ENCODE data around the gene SERPINI1.

SERPINI1 gene

DNA sequence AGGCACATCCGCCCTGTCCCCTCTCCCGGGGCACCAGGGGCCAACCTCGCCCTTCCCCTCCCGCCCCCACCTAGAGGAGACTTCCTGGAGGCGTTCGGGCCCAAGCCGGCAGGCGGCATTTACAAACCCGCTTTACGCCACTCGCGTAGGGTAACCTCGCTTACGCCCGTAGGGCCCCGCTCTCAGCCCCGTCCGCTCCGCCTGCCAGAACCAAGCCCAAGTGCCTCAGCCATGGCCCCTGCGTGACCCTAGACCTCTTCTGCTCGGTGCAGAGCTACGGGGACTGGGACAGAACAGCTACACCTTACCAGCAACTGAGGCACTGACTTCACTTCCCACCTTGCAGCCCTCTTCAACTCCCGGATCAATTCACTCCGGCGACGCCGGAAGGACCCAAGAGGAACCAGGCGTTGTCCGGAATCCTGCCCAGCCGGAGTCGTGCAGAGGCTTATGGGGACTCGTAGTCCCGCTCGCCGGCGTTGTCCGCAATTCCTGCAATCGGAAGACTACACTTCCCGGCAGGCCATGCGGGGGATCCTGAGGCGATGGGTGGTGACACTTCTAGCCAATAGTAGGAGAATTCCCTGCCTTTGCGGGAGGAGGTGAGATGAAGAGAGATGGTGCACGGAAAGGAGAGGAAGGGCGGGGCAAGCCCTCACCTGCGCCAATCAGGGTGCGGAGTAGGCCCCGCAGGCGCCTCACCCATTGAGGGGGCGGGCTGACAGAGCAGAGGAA, 856 bp upstream of the SERPINI1 start, which contains the start of gene PDCD10:
PDCD10 (minus strand) TSS at position 395 of the 735 bp plus-strand sequence. CDS start 14,735 bp downstream, outside the sequence.
- peak; percentile 99 for DNase-seq (ENCODE audit: low spot score)

GRCh38 chr3:167736264-167736787, 805 bp downstream of the SERPINI1 start:
- DNase-seq (ENCODE audit: low spot score), result no peak

- no peak for DNase-seq (ENCODE audit: low spot score)
Observed at GRCh38 chr3:167736997-167737396, 1.5 kb downstream of the SERPINI1 start.

DNA sequence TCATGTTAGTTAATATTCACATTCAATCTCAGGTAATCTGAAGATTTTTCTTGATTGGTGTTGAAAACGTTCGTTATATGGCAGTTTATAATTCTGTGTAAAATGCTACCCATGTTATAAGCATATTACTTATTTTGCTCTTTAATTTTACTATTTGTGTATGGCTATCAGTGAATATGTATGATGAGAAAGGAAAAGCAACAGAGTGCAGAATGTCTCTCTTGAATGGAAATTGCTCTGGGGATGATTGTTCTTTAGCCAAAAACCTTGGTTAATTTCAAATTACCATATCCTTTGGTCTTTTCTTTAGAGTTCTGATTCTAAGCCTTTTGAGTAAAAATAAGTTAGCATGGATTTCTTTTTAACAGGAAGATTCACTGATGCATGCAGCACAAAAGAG, 2.5 kb downstream of the SERPINI1 start:
- no peak for DNase-seq (ENCODE audit: low spot score)

DNA sequence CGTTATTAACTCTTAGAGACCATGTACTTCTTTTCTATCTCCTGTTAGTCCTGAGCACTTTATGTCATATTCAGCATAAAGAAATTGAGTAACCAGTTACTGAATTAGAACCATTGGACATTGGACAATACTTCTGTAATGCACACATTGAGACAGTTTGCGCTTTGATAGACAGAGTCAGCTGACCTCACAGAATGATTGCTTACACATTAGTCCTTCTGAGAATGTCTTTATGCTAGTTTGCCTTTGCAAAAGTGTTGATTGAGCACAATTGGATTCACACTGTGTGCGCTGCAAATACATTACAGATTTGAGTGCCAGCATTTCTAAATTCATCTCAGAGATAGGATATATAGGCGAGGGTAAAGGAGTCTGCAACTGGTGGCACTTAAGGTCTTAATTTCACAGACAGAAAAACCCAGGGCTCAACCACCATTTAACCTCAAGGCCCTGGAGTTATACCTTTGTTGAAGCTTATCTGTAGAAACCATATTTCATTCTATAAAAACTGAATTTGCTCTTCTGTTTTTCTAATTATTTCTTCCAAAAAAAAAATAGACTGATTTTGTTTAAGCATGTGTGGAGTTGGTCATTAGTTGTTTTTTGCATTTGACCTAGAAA, 3.8 kb downstream of the SERPINI1 start:
- DNase-seq (ENCODE audit: low spot score), result no peak

DNA sequence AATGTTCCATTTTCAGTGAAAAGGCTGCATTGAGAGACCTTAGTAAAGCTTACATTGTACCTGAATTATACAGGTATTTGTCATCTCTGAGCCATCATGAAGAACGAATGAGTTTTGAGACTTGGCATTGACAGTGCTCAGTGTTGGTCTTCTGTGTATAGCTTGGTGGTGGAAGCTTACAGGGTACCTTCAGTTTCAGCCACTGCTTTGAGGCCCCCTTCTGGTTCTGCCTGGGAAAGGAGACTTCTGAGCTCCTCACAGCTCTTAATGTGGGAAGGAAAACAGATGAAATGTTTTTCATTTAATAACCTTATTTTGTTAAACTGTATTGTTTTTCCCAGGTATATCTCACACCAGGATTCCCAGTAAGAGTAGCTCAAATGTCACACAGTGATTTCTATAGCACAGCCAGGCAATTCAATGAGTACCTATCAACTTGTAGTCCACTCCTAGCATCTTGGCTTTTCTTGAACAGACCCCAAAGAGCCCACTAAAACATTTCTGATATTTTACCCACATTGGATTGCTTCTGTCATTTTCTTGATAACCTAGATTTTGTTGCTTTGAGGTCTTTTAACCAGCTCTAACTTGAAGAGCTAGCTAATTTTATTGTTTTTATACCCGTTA, 5.6 kb downstream of the SERPINI1 start:
- peak; percentile 27 for DNase-seq (ENCODE audit: low spot score)

DNA sequence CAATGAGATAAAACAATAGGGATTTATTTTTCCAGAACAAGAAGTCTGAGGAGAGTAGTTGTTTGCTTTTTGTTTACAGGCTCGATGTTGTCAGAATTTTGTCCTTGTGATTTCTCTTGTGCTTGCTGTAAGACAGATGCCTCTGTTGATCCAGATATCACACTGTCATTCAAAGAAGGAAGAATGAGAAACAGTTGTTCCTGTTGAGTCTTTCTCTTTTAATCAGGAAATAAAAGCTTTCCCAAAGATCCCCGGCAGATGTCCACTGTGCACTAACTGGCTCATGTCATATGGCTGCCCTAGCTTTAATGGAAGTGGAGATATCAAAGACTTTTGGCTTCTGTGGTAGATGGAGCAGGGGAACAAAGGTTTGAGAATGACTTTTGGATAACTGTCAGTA, 6.8 kb downstream of the SERPINI1 start:
- DNase-seq (ENCODE audit: low spot score), result no peak

DNA sequence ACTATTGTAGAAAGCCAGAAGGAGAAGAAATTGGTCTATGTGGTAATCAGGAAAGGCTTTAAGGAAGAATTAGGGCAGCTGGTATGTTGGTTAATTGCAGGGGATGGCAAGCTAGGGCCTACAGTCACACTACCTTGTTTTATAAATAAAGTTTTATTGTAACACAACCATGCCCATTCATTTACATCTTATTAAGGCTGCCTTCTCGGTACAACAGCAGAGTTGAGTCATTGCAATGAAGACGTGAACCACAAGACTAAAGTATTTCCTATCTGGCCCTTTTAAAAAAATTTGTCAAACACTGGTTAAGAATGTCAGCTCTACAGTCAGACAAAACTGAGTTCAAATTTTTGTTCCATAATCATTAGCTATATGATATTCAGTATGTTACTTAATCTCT, 8.3 kb downstream of the SERPINI1 start:
- no peak for DNase-seq (ENCODE audit: low spot score)

GRCh38 chr3:167749209-167749608, 13.7 kb downstream of the SERPINI1 start:
- no peak for DNase-seq (ENCODE audit: low spot score)

DNA sequence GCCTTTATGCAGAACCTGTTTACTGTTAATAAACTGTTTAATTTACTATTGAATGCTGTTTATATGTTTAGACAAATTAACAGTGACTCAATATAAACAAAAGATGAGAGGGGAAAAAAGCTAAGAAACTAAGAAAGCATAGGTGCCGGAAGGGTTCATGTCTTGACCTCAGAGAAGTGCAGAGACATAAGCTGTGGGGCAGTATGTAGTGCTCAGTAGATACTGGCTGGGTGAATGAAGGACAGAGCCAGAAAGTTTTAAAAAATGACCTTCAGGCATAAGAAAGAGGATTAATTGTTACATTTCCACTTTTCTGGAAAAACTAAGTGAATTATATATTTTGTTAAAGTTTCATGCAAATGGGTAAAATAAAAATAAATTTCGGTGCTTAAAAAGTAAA, 14.2 kb downstream of the SERPINI1 start:
- no peak for DNase-seq (ENCODE audit: low spot score)

- no peak for DNase-seq (ENCODE audit: low spot score)
Observed at GRCh38 chr3:167750272-167750971, 14.9 kb downstream of the SERPINI1 start.

DNA sequence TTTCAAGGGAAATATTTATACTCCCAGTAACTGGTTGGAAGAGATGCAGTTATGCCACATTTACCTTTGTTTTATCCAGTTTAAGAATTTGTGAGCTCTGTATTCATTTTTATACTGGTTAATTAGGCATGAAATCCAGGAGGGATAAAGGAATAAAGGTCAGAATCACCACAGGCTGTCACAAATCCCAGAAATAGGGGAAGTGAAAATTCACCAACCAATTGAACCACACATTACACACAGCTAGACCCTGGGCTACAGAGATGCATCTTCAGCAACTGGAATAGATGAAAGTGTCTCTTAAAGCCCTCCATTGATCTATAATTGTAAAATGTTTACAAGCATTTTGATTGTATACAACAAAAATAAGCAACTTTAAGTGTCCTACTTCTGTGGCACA, 18.5 kb downstream of the SERPINI1 start:
- DNase-seq (ENCODE audit: low spot score), result no peak

- no peak for DNase-seq (ENCODE audit: low spot score)
Observed at GRCh38 chr3:167761302-167761701, 25.8 kb downstream of the SERPINI1 start.

DNA sequence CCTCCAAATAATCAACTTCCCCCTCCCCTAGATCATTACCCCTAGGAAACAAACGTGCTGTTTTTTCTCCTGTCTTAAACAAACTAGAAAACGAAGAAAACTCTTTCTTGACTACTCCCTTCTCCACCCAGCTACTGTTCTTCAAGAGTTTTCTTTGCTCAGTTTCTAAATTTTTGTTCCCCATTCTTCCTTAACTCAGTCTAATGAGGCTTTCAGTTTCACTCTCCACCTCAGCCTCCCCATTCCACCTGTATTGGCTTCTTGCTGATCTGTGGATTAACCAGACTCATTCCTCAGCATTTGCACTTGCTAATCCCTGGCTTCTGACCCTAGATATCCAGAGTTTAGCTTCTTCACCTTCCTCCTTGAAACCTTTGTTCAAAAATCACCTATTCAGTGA, 26.8 kb downstream of the SERPINI1 start:
- DNase-seq (ENCODE audit: low spot score), result no peak

- DNase-seq (ENCODE audit: low spot score), result no peak
Observed at GRCh38 chr3:167772992-167773391, 37.5 kb downstream of the SERPINI1 start.

- DNase-seq (ENCODE audit: low spot score), result no peak
Observed at GRCh38 chr3:167773584-167773983, 38.1 kb downstream of the SERPINI1 start.

- no peak for DNase-seq (ENCODE audit: low spot score)
Observed at GRCh38 chr3:167776066-167776685, 40.7 kb downstream of the SERPINI1 start.

DNA sequence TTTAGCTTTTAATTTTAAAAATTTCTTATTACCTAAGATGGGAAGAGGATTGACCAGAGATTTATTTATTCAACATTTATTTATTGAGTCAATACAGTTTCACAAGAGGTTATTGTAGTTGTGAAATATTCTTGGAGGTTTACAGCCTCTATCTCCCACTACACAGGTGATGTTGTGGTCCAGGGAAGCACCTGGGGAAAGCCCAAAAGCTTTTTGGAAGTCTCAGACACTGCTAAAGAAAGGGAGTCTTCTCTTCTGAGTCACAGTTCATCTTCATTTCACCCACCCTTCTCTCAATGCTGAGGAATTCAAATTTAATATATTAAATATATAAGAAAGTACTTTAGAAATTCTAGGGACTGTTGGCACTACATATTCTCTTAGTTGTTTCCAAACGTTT, 41.8 kb downstream of the SERPINI1 start:
- DNase-seq (ENCODE audit: low spot score), result no peak

- no peak for DNase-seq (ENCODE audit: low spot score)
Observed at GRCh38 chr3:167780214-167780883, 44.8 kb downstream of the SERPINI1 start.

DNA sequence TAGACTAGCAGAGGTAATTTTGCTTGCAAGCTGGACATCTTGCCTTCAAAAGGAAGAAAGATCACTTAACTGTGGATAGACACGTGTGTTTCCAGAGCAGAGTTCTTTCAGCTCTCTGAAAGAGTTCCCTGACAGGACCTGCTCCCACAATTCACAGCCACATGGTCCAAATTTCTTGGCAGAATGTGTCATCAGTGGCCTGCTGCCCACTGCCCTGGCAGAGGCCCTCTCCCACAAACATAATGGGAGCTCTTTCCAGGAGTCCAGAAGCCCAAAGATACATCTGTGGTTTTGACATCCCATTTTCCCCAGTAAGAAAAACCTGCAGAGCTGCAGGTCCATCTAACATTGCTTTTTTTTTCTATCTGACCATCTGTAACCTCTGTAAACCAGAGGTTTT, 48.3 kb downstream of the SERPINI1 start:
- no peak for DNase-seq (ENCODE audit: low spot score)

- no peak for DNase-seq (ENCODE audit: low spot score)
Observed at GRCh38 chr3:167785790-167786189, 50.3 kb downstream of the SERPINI1 start.

All from activated CD4-positive, alpha-beta T cell treated with anti-CD3 and anti-CD28 coated beads, Interleukin-2, Interleukin-4, amounts not matched to agents 100 ng/mL and 50 ng/mL, durations not matched to agents 16 hours and 8 hours (primary cell).